Thyroid gland (tissue), 4 donors: Measurements from ENCODE around the gene DUSP18.

Experiments
- CTCF ChIP-seq, 6 experiments: fragments of 200-600 bp in 3 of 6; fragments of 450-650 bp in 3 of 6; sonication (generic) in 3 of 6; IDR thresholded peaks; one replicate each; pipeline ENCODE4 v1.5.1; 2016 to 2019; ENCODE audit warnings: antibody characterized with exemption in 6 of 6, mild to moderate bottlenecking in 2 of 6, inconsistent platforms in 1 of 6, moderate library complexity in 1 of 6
- POLR2A ChIP-seq, 2 donors: fragments of 450-650 bp; IDR thresholded peaks; one replicate each; pipeline ENCODE4 v1.6.1; 2017; ENCODE audit warnings: antibody characterized with exemption in 2 of 2, mild to moderate bottlenecking in 2 of 2, moderate library complexity in 1 of 2

- TF ChIP-seq CTCF (IDR thresholded peaks at IDR 0.05) (peak in 3 of 6 experiments; percentile 16 to 28 (median 25)), POLR2A (IDR thresholded peaks at IDR 0.05) (peak in 1 of 2 donors; percentile 78)
Observed at GRCh38 chr22:30667494-30668385, at the start of gene DUSP18.
